ENCODE results near the gene GSTM1.

GSTM1 gene

DNA sequence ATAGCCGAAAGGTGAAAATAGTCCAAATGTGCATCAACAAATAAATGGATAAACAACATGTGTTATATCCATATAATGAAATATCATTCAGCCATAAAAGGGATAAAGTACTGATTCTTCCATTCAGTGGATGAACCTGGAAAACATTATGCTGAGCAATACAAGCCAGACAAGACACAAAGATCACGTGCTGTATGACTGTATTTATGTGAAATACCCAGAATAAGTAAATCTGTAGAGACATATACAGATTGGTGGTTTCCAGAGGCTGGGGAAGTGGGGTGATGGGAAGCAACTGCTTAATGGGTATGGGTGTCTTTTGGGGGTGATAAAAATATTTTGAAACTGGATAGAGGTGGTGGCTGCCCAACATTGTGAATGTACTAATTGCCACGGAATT, 45.0 kb upstream of the GSTM1 start:
- CTCF ChIA-PET, result interaction anchor here (0.7 to 25.8 kb wide), 13 partner anchors 10 to 369 kb away, joined by 3 to 430 read pairs (median 5); partner anchors contain the start of genes GNAI3, GPR61, GSTM1 and GSTM2
- POLR2A ChIA-PET, result no interaction called here

DNA sequence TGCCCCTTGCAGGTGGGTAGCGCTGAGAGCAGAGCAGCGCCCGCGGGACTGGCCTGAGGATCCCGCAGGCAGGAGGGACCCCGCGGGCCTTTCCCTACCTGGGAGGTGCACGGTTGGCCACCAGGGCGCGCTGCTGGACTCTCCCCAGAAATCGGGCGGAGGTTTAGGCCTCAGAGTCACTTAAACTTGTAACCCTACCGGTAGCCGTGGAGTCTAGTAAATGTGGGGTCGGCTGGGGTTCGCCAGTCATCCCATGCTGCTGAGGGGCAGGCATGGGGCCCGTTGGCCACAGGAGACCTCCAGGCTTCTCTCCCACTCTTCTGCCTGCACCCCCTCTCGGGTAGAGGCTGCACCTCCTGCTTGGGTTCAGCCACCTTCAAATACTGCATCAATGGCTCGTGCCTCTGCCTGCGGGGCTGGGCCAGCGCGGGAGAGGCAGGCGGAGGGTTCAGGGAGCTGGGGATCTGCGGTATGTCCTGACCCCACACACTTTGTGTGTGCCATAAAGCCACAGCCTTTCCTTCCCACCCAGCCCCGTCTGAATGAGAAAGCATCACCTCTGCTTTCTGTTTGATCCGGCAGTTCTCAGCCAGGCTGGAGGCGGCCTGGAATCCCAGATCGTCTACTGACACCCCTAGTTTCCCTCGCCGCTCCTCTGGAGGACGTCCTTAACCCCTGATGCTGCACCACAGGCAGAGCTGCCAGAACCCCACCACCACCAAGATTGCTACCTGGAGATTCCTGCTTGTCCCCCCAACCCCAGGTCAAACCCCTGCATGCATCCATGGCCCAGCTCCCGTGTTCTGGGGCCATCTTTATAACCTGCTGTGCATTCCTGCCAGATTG, 44.0 kb upstream of the GSTM1 start:
- 31% methylated on average over 28 of the region's 32 CpGs for WGBS (ENCODE audit: insufficient coverage)
- ChIA-PET POLR2A (no interaction called here), CTCF (interaction anchor here (0.6 to 25.8 kb wide), 14 partner anchors 11 to 368 kb away, joined by 3 to 430 read pairs (median 4); partner anchors contain the start of genes GNAI3, GPR61, GSTM1 and GSTM4)
- H3K9me3 ChIP-seq (ENCODE audit: control extremely low read depth in 1 of 5, control insufficient read depth in 4 of 5, insufficient read depth in 2 of 5, low read depth in 1 of 5, low read length in 4 of 5), result peaks cover 0 to 3% (median 0%) of the 10 kb centered on the region in 5 experiments
- no peak overlapping the region for H3K27ac ChIP-seq (ENCODE audit: insufficient read depth in 1 of 2, low read depth in 1 of 2, low read length in 2 of 2, poor library complexity in 1 of 2, severe bottlenecking in 2 of 2)
- peaks cover 0 to 43% (median 16%) of the 10 kb centered on the region in 4 experiments for H3K4me1 ChIP-seq (ENCODE audit: control extremely low read depth in 1 of 4, control insufficient read depth in 4 of 4, insufficient read depth in 4 of 4, low read length in 3 of 4)
- DNase-seq, result peak; percentile 81 to 88 (median 87)
- H3K4me3 ChIP-seq (ENCODE audit: control insufficient read depth in 1 of 7, extremely low read depth in 1 of 7, insufficient read depth in 4 of 7, low read depth in 2 of 7, low read length in 6 of 7), result peak overlapping the region in 2 of 7 experiments; percentile 26 to 43
- H3K36me3 ChIP-seq (ENCODE audit: control insufficient read depth in 4 of 4, insufficient read depth in 4 of 4, low read length in 3 of 4), result no peaks in the 10 kb centered on the region
- H3K27me3 ChIP-seq (replicated peaks in 2 of 5; ENCODE audit: control insufficient read depth in 4 of 5, insufficient read depth in 5 of 5, low read length in 4 of 5), result no peaks in the 10 kb centered on the region

More for the DNA sequence above, 45.0 kb upstream of the GSTM1 start:
- no peak overlapping the region for H3K4me3 ChIP-seq (ENCODE audit: control insufficient read depth in 1 of 7, extremely low read depth in 1 of 7, insufficient read depth in 4 of 7, low read depth in 2 of 7, low read length in 6 of 7)
- DNase-seq, result no peak
- peaks cover 0 to 43% (median 16%) of the 10 kb centered on the region in 4 experiments for H3K4me1 ChIP-seq (ENCODE audit: control extremely low read depth in 1 of 4, control insufficient read depth in 4 of 4, insufficient read depth in 4 of 4, low read length in 3 of 4)
- H3K36me3 ChIP-seq (ENCODE audit: control insufficient read depth in 4 of 4, insufficient read depth in 4 of 4, low read length in 3 of 4), result no peaks in the 10 kb centered on the region
- peaks cover 0 to 3% (median 0%) of the 10 kb centered on the region in 5 experiments for H3K9me3 ChIP-seq (ENCODE audit: control extremely low read depth in 1 of 5, control insufficient read depth in 4 of 5, insufficient read depth in 2 of 5, low read depth in 1 of 5, low read length in 4 of 5)
- H3K27me3 ChIP-seq (replicated peaks in 2 of 5; ENCODE audit: control insufficient read depth in 4 of 5, insufficient read depth in 5 of 5, low read length in 4 of 5), result no peaks in the 10 kb centered on the region
- no peak overlapping the region for H3K27ac ChIP-seq (ENCODE audit: insufficient read depth in 1 of 2, low read depth in 1 of 2, low read length in 2 of 2, poor library complexity in 1 of 2, severe bottlenecking in 2 of 2)
- 67% methylated on average over 1 of the region's 3 CpGs for WGBS (ENCODE audit: insufficient coverage)

DNA sequence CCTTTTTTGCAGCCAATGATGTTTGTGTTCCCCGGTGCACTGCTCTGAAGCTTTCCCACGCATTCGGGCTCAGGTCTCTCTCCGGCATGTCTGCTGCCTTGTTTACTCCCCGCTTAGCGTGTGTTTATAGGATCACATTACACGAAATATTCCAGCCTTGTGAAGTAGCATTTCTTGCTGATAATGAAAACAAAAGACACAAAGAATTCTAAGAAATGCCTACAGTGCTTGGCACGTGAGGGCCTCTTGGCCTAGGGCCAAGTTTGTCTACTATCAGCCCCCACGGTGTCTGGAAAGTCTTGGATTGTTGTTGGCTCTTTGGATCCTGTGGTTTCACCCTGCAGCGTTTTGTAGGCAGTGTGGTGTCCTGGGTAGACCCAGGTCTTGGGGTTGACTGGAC, 42.9 kb upstream of the GSTM1 start:
- Histone ChIP-seq H3K4me3 (ENCODE audit: control insufficient read depth in 1 of 7, extremely low read depth in 1 of 7, insufficient read depth in 4 of 7, low read depth in 2 of 7, low read length in 6 of 7) (no peak overlapping the region), H3K27me3 (replicated peaks in 2 of 5; ENCODE audit: control insufficient read depth in 4 of 5, insufficient read depth in 5 of 5, low read length in 4 of 5) (no peaks in the 10 kb centered on the region), H3K36me3 (ENCODE audit: control insufficient read depth in 4 of 4, insufficient read depth in 4 of 4, low read length in 3 of 4) (no peaks in the 10 kb centered on the region), H3K4me1 (ENCODE audit: control extremely low read depth in 1 of 4, control insufficient read depth in 4 of 4, insufficient read depth in 4 of 4, low read length in 3 of 4) (peaks cover 0 to 38% (median 14%) of the 10 kb centered on the region in 4 experiments), H3K27ac (ENCODE audit: insufficient read depth in 1 of 2, low read depth in 1 of 2, low read length in 2 of 2, poor library complexity in 1 of 2, severe bottlenecking in 2 of 2) (no peak overlapping the region), H3K9me3 (ENCODE audit: control extremely low read depth in 1 of 5, control insufficient read depth in 4 of 5, insufficient read depth in 2 of 5, low read depth in 1 of 5, low read length in 4 of 5) (peaks cover 0 to 3% (median 0%) of the 10 kb centered on the region in 5 experiments)
- ChIA-PET CTCF (interaction anchor here (1.4 to 25.8 kb wide), 4 partner anchors 11 to 133 kb away, joined by 3 to 430 read pairs (median 276); partner anchors contain the start of genes GNAI3, GPR61 and GSTM4), POLR2A (no interaction called here)
- 30% methylated on average over 2 of the region's 10 CpGs for WGBS (ENCODE audit: insufficient coverage)
- no peak for DNase-seq

DNA sequence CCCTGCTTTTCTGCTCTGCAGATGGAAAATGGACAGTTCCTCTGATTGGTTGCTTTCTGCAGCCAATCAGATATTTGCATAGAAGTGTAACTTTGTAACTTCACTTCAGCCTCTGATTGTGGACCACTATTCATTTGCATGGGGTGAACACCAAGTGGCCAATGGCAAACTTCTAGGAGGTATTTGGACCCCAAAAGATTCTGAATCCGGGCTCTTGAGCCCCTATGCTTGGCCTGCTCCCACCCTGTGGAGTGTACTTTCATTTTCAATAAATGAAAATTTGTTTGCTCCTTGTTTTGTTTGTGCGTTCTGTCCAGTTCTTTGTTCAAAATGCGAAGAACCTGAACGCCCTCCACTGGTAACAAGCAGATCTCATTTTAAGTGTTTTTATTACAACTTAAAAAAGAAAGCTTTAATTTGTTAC, 38.1 kb upstream of the GSTM1 start:
- Histone ChIP-seq H3K9me3 (ENCODE audit: control extremely low read depth in 1 of 5, control insufficient read depth in 4 of 5, insufficient read depth in 2 of 5, low read depth in 1 of 5, low read length in 4 of 5) (peaks cover 0 to 3% (median 0%) of the 10 kb centered on the region in 5 experiments), H3K4me1 (ENCODE audit: control extremely low read depth in 1 of 4, control insufficient read depth in 4 of 4, insufficient read depth in 4 of 4, low read length in 3 of 4) (peaks cover 0 to 6% (median 0%) of the 10 kb centered on the region in 4 experiments), H3K27me3 (replicated peaks in 2 of 5; ENCODE audit: control insufficient read depth in 4 of 5, insufficient read depth in 5 of 5, low read length in 4 of 5) (peaks cover 0 to 2% (median 0%) of the 10 kb centered on the region in 5 experiments), H3K36me3 (ENCODE audit: control insufficient read depth in 4 of 4, insufficient read depth in 4 of 4, low read length in 3 of 4) (no peaks in the 10 kb centered on the region), H3K4me3 (ENCODE audit: control insufficient read depth in 1 of 7, extremely low read depth in 1 of 7, insufficient read depth in 4 of 7, low read depth in 2 of 7, low read length in 6 of 7) (peak overlapping the region in 3 of 7 experiments; percentile 34 to 68 (median 38)), H3K27ac (ENCODE audit: insufficient read depth in 1 of 2, low read depth in 1 of 2, low read length in 2 of 2, poor library complexity in 1 of 2, severe bottlenecking in 2 of 2) (no peak overlapping the region)
- DNase-seq, result peak; percentile 48 to 80 (median 70)
- WGBS (ENCODE audit: insufficient coverage), result 50% methylated on average over 1 of the region's 4 CpGs
- POLR2A ChIA-PET, result no interaction called here
- CTCF ChIA-PET, result interaction anchor here (0.7 to 15.1 kb wide), 19 partner anchors 11 to 380 kb away, joined by 3 to 233 read pairs (median 6); partner anchors contain the start of genes AHCYL1, GSTM1 and GSTM2

DNA sequence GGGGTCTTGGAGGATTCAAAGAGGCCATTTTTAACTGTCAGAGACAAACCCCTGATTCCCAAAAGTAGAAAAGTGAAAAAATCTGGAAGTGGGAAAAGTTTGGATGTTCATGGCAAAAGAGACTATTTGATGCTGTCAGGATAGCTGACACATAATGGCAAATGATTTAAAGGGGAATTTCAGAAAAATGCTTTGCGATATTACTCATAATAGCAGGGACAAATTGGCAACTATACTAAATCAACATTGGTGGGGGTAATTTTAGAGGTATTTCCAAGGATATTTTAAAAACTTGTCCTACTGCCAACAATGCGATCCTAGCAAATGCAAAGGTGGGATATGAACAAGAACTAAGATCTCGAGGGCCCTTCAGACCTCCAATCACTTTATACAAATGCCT, 37.0 kb upstream of the GSTM1 start:
- H3K27me3 ChIP-seq (replicated peaks in 2 of 5; ENCODE audit: control insufficient read depth in 4 of 5, insufficient read depth in 5 of 5, low read length in 4 of 5), result peaks cover 0 to 2% (median 0%) of the 10 kb centered on the region in 5 experiments
- CTCF ChIA-PET, result interaction anchor here (0.7 to 15.1 kb wide), 22 partner anchors 10 to 1006 kb away, joined by 3 to 233 read pairs (median 5); partner anchors contain the start of genes AHCYL1, GSTM1 and GSTM2
- POLR2A ChIA-PET, result no interaction called here
- H3K4me3 ChIP-seq (ENCODE audit: control insufficient read depth in 1 of 7, extremely low read depth in 1 of 7, insufficient read depth in 4 of 7, low read depth in 2 of 7, low read length in 6 of 7), result no peak overlapping the region
- no peaks in the 10 kb centered on the region for H3K36me3 ChIP-seq (ENCODE audit: control insufficient read depth in 4 of 4, insufficient read depth in 4 of 4, low read length in 3 of 4)
- peaks cover 0 to 11% (median 6%) of the 10 kb centered on the region in 4 experiments for H3K4me1 ChIP-seq (ENCODE audit: control extremely low read depth in 1 of 4, control insufficient read depth in 4 of 4, insufficient read depth in 4 of 4, low read length in 3 of 4)
- H3K27ac ChIP-seq (ENCODE audit: insufficient read depth in 1 of 2, low read depth in 1 of 2, low read length in 2 of 2, poor library complexity in 1 of 2, severe bottlenecking in 2 of 2), result no peak overlapping the region
- peaks cover 0 to 3% (median 0%) of the 10 kb centered on the region in 5 experiments for H3K9me3 ChIP-seq (ENCODE audit: control extremely low read depth in 1 of 5, control insufficient read depth in 4 of 5, insufficient read depth in 2 of 5, low read depth in 1 of 5, low read length in 4 of 5)
- WGBS (ENCODE audit: insufficient coverage), result 100% methylated on average over 1 of the region's 3 CpGs
- no peak for DNase-seq

DNA sequence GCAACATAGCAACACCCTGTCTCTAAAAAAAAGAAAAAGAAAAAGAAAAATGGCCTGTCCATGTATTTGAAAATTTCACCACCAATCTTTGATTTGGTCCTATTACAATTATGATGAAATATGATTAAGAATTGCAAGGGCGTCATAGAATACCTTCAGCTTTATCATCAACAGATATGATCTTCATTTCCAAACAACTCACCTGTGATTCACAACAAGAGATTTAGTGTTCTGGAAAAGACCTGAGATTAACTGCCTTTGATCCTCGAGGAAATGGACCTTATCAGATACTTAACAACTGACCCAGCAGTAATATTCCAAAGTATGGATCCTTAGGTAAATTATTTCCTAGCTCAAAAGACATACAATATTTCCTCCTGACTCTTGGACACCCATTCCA, 35.2 kb upstream of the GSTM1 start:
- Histone ChIP-seq H3K4me1 (ENCODE audit: control extremely low read depth in 1 of 4, control insufficient read depth in 4 of 4, insufficient read depth in 4 of 4, low read length in 3 of 4) (peaks cover 0 to 23% (median 15%) of the 10 kb centered on the region in 4 experiments), H3K27me3 (replicated peaks in 2 of 5; ENCODE audit: control insufficient read depth in 4 of 5, insufficient read depth in 5 of 5, low read length in 4 of 5) (peaks cover 0 to 2% (median 0%) of the 10 kb centered on the region in 5 experiments), H3K9me3 (ENCODE audit: control extremely low read depth in 1 of 5, control insufficient read depth in 4 of 5, insufficient read depth in 2 of 5, low read depth in 1 of 5, low read length in 4 of 5) (no peaks in the 10 kb centered on the region), H3K4me3 (ENCODE audit: control insufficient read depth in 1 of 7, extremely low read depth in 1 of 7, insufficient read depth in 4 of 7, low read depth in 2 of 7, low read length in 6 of 7) (no peak overlapping the region), H3K27ac (ENCODE audit: insufficient read depth in 1 of 2, low read depth in 1 of 2, low read length in 2 of 2, poor library complexity in 1 of 2, severe bottlenecking in 2 of 2) (no peak overlapping the region), H3K36me3 (ENCODE audit: control insufficient read depth in 4 of 4, insufficient read depth in 4 of 4, low read length in 3 of 4) (no peaks in the 10 kb centered on the region)
- POLR2A ChIA-PET, result no interaction called here
- CTCF ChIA-PET, result interaction anchor here (1.1 to 15.1 kb wide), 8 partner anchors 14 to 332 kb away, joined by 3 to 233 read pairs (median 10); partner anchors contain the start of gene AHCYL1
- no peak for DNase-seq
- 88% methylated on average over 1 of the region's 2 CpGs for WGBS (ENCODE audit: insufficient coverage)
